A673 (cell line): Measurements from ENCODE around the gene MYCN. TPM values are rescaled to one million over a fixed set of nuclear protein-coding genes. Genes with fewer than 3 reads are reported as not detected.
"Not testable (repeated sequence)": the region's sequence is repeated elsewhere in the genome, so short reads cannot be mapped to it uniquely, and the experiment has no call there.

Experiments used
- BruUV-seq: library from RNA; stranded (reverse); fragments of 400-500 nt; replicated peaks from 2 replicates; lab custom pipeline; 2021; lab: Mats Ljungman, UMichigan
- CTCF ChIA-PET: fragments of 300-600 bp; sonication (Branson Sonifier 250); formaldehyde crosslinking; loops from one replicate; lab custom pipeline; 2022; ENCODE audit warnings: antibody characterized with exemption; lab: Charles Lee
- POLR2A ChIA-PET: fragments of 300-600 bp; sonication (Branson Sonifier 250); formaldehyde crosslinking; loops from one replicate; lab custom pipeline; 2022; ENCODE audit warnings: antibody characterized with exemption; ENCODE audit not compliant: low non-redundant PET; lab: Charles Lee
- DNase-seq: peaks from one replicate; pipeline ENCODE4 v3.0.0-alpha.2; 2015; ENCODE audit warnings: low spot score
- H3K27ac ChIP-seq: fragments of 200-600 bp; sonication (generic); 2 replicates; pipeline ENCODE4 v1.5.1; 2016; ENCODE audit warnings: mixed run types, low read depth, mild to moderate bottlenecking, mixed read lengths, antibody characterized with exemption, low read length; ENCODE audit not compliant: poor library complexity, severe bottlenecking
- H3K27me3 ChIP-seq: fragments of 200-600 bp; sonication (generic); replicated peaks from 2 replicates; pipeline ENCODE4 v1.6.1; 2017; ENCODE audit warnings: mixed run types, low read depth, mild to moderate bottlenecking, mixed read lengths, antibody characterized with exemption, low read length; ENCODE audit not compliant: insufficient read depth, poor library complexity
- H3K36me3 ChIP-seq: fragments of 200-600 bp; sonication (generic); 2 replicates; pipeline ENCODE4 v1.6.1; 2016; ENCODE audit warnings: mixed run types, mild to moderate bottlenecking, mixed read lengths, antibody characterized with exemption, low read length; ENCODE audit not compliant: insufficient read depth, poor library complexity, severe bottlenecking
- H3K4me1 ChIP-seq: fragments of 200-600 bp; sonication (generic); 2 replicates; pipeline ENCODE4 v1.6.1; 2017; ENCODE audit warnings: mixed run types, mild to moderate bottlenecking, mixed read lengths, antibody characterized with exemption, low read length; ENCODE audit not compliant: insufficient read depth, poor library complexity, severe bottlenecking
- H3K4me3 ChIP-seq: fragments of 200-600 bp; sonication (generic); 2 replicates; pipeline ENCODE4 v1.5.1; 2016; ENCODE audit warnings: low read depth, mixed run types, mild to moderate bottlenecking, mixed read lengths, low read length; ENCODE audit not compliant: poor library complexity, severe bottlenecking
- H3K9me3 ChIP-seq: fragments of 200-600 bp; sonication (generic); 2 replicates; pipeline ENCODE4 v1.6.1; 2016; ENCODE audit warnings: mixed run types, low read depth, mild to moderate bottlenecking, mixed read lengths, antibody characterized with exemption, low read length; ENCODE audit not compliant: poor library complexity, severe bottlenecking
- EZH2 ChIP-seq: fragments of 200-600 bp; sonication (generic); IDR thresholded peaks from 2 replicates; pipeline ENCODE4 v1.6.1; 2017; ENCODE audit warnings: borderline replicate concordance, low read depth, mild to moderate bottlenecking, mixed read lengths, antibody characterized with exemption, low read length; ENCODE audit not compliant: poor library complexity, severe bottlenecking
- intact Hi-C: fragments of 100-400 bp; cut with micrococcal nuclease; formaldehyde crosslinking; loops from one replicate; pipeline ENCODE4 v1.10.0; 2022; ENCODE audit not compliant: unreplicated experiment
- total RNA-seq: library from RNA; stranded (reverse); gene quantifications from 2 replicates; pipeline ENCODE4 v1.2.3, GENCODE V29; 2021
- TF ChIP-seq, protein P1 (sequence below): fragments of 300-800, 200-600 bp; sonication (generic); conservative IDR thresholded peaks from 2 replicates; pipeline ENCODE4 v1.5.1; 2017; ENCODE audit warnings: low read depth, mild to moderate bottlenecking, antibody characterized with exemption, low read length, moderate library complexity, mixed read lengths

The MYCN gene
- total RNA-seq, 1 experiment from 2014 or later = 2.8 TPM

DNA sequence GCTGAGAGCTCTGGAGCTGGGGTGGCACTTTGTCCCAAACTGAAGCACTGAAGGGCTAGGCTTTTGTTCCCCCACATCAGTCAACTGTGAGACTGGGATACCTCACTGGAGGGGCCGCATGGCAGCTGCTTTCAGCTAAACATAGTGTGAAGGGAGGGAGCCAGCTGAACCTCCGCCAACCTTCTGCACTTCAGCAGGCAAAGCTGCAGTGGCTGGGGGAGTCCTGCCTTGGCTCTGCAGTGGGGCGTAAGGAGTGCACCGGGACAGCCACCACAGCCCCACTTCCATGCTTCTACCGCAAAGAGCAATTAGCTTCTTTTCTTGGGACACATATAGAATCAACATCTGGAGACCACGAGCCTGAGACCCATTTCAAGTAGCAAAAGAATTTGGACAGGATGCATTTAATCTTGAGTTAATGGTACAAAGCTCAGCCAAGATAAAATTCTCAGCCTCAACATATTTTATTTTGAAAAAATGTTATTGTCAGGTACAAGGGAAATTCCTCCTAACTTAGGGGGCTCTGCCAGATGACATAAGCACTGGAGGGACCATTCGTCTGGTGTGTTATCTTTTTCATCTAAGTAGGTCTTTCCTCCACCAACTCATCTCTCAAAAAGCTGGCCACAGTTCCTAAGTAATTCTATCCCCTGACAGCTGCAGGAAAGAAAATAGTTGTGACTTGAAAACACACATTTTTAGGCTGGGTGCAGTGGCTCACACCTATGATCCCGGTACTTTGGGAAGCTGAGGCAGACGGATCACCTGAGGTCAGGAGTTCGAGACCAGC is 25.6 kb upstream of the MYCN start:
- no peaks in the 10 kb centered on the region for H3K36me3 ChIP-seq
- no peak overlapping the region for H3K4me3 ChIP-seq
- H3K27me3 ChIP-seq = no peaks in the 10 kb centered on the region
- intact Hi-C loops = no loop called here
- BruUV-seq = no TSS peak
- POLR2A ChIA-PET = no interaction called here
- no peak overlapping the region for H3K27ac ChIP-seq
- CTCF ChIA-PET = no interaction called here
- H3K9me3 ChIP-seq = no peaks in the 10 kb centered on the region
- TF ChIP-seq EZH2 = no peak
- TF ChIP-seq, protein P1, sequence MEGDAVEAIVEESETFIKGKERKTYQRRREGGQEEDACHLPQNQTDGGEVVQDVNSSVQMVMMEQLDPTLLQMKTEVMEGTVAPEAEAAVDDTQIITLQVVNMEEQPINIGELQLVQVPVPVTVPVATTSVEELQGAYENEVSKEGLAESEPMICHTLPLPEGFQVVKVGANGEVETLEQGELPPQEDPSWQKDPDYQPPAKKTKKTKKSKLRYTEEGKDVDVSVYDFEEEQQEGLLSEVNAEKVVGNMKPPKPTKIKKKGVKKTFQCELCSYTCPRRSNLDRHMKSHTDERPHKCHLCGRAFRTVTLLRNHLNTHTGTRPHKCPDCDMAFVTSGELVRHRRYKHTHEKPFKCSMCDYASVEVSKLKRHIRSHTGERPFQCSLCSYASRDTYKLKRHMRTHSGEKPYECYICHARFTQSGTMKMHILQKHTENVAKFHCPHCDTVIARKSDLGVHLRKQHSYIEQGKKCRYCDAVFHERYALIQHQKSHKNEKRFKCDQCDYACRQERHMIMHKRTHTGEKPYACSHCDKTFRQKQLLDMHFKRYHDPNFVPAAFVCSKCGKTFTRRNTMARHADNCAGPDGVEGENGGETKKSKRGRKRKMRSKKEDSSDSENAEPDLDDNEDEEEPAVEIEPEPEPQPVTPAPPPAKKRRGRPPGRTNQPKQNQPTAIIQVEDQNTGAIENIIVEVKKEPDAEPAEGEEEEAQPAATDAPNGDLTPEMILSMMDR = no peak
- no peak for DNase-seq
- H3K4me1 ChIP-seq = peaks cover 1% of the 10 kb centered on the region

DNA sequence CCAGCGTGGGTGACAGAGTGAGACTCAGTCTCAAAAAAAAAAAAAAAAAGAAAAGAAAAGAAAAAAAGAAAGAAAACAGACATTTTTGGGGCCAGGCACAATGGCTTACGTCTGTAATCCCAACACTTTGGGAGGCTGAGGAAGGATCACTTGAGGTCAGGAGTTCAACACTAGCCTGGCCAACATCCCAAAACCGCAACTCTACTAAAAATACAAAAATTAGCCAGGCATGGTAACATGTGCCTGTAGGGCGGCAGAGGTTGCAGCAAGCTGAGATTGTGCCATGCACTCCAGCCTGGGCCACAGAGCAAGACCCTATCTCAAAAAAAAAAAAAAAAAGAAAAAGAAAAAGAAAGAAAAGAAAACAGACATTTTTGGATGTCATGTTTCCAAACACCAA is 24.8 kb upstream of the MYCN start:
- H3K27me3 ChIP-seq, BruUV-seq, H3K9me3 ChIP-seq, H3K4me3 ChIP-seq, H3K36me3 ChIP-seq, POLR2A ChIA-PET, H3K27ac ChIP-seq, DNase-seq, intact Hi-C loops, H3K4me1 ChIP-seq, CTCF ChIA-PET: not testable (repeated sequence)

DNA sequence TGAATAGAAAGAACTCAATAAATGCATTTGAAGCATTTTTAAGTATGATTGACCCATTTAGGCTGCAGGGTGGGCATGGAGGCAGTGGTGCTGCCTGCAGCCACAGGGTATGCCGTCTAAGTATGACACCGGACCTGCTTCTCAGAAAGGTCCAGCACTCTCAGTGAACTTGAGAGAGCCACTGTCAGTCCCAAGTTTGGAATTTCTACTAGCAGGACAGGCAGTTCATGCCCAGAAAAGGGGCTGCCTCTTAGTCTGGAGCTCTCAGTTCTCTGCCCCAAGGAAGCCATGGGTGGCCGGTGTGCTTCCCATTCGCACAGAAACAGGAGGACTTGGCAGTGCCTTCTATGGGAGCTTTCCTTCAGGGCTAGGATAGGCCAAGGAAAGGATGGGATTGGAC is 24.0 kb upstream of the MYCN start:
- CTCF ChIA-PET = no interaction called here
- no peak for DNase-seq

More for the DNA sequence above, 24.0 kb upstream of the MYCN start:
- BruUV-seq = no TSS peak
- peaks cover 8% of the 10 kb centered on the region for H3K4me1 ChIP-seq
- no peaks in the 10 kb centered on the region for H3K36me3 ChIP-seq
- TF ChIP-seq, protein P1 = no peak
- no peak for TF ChIP-seq EZH2
- H3K27me3 ChIP-seq = no peaks in the 10 kb centered on the region
- H3K4me3 ChIP-seq = no peak overlapping the region
- H3K9me3 ChIP-seq = no peaks in the 10 kb centered on the region
- intact Hi-C loops = no loop called here
- no peak overlapping the region for H3K27ac ChIP-seq
- POLR2A ChIA-PET = no interaction called here
